Suprapubic skin (tissue), 4 donors: ENCODE results near the gene ANO2. TPM values are rescaled to one million over a fixed set of nuclear protein-coding genes. Genes with fewer than 3 reads are reported as not detected.
A peak's percentile ranks its signal among the peaks of the same experiment; 100 is the strongest.

Experiments
- DNase-seq, 2 donors: peaks; one replicate each; pipeline ENCODE4 v3.0.0-alpha.2; 2019; ENCODE audit warnings: low spot score in 2 of 2
- H3K27ac ChIP-seq: fragments of 200-600 bp; sonication (generic); one replicate; pipeline ENCODE4 v1.5.1; 2019
- H3K27me3 ChIP-seq: fragments of 200-600 bp; sonication (generic); one replicate; pipeline ENCODE4 v1.5.1; 2019
- H3K36me3 ChIP-seq: fragments of 200-600 bp; sonication (generic); one replicate; pipeline ENCODE4 v1.5.1; 2019
- H3K4me1 ChIP-seq: fragments of 200-600 bp; sonication (generic); one replicate; pipeline ENCODE4 v1.5.1; 2019
- H3K4me3 ChIP-seq: fragments of 200-600 bp; sonication (generic); one replicate; pipeline ENCODE4 v1.5.1; 2019; ENCODE audit warnings: mild to moderate bottlenecking
- H3K9me3 ChIP-seq: fragments of 200-600 bp; sonication (generic); one replicate; pipeline ENCODE4 v1.5.1; 2019
- CTCF ChIP-seq, 2 donors: fragments of 200-600 bp in 1 of 2; fragments of 450-650 bp in 1 of 2; sonication (generic) in 1 of 2; IDR thresholded peaks; one replicate each; pipeline ENCODE4 v1.5.1; 2016 to 2019; ENCODE audit warnings: antibody characterized with exemption in 2 of 2, mild to moderate bottlenecking in 1 of 2, moderate library complexity in 1 of 2
- EP300 ChIP-seq: sonication (generic); formaldehyde crosslinking; IDR thresholded peaks from one replicate; pipeline ENCODE4 v1.6.1; 2017; ENCODE audit warnings: antibody characterized with exemption
- POLR2A ChIP-seq, 2 donors: fragments of 450-650 bp; IDR thresholded peaks; one replicate each; pipeline ENCODE4 v1.6.1; 2017; ENCODE audit warnings: antibody characterized with exemption in 2 of 2, mild to moderate bottlenecking in 2 of 2, moderate library complexity in 2 of 2
- POLR2AphosphoS5 ChIP-seq, 3 donors: sonication (generic); formaldehyde crosslinking; IDR thresholded peaks; one replicate each; pipeline ENCODE4 v1.6.1; 2017; ENCODE audit warnings: antibody characterized with exemption in 3 of 3
- WGBS: methylation state at CpG from one replicate; pipeline ENCODE4 v1.1.5; 2018; 5-methylcytosine and 5-hydroxymethylcytosine counted together
- total RNA-seq, 4 donors: library from RNA; depleted of rRNA; stranded (reverse); fragments of >200 nt; gene quantifications; one replicate each; pipeline ENCODE4 v1.1.0, GENCODE V29; 2016

The ANO2 gene
- total RNA-seq, 4 donors from 2014 or later, result 1.1 to 9.7 (median 2.0) TPM

- no peak overlapping the region for H3K4me3 ChIP-seq
- TF ChIP-seq CTCF (IDR thresholded peaks at IDR 0.05), result no peak
- no peak for TF ChIP-seq POLR2AphosphoS5 (IDR thresholded peaks at IDR 0.05)
- no peak for TF ChIP-seq EP300
- no peak for TF ChIP-seq POLR2A (IDR thresholded peaks at IDR 0.05)
- no peaks in the 10 kb centered on the region for H3K36me3 ChIP-seq
- no peak overlapping the region for H3K27ac ChIP-seq
- H3K27me3 ChIP-seq, result peaks cover 16% of the 10 kb centered on the region
- no peaks in the 10 kb centered on the region for H3K4me1 ChIP-seq
- no peak for DNase-seq
- H3K9me3 ChIP-seq, result no peaks in the 10 kb centered on the region
- 90% methylated on average over 24 of the region's 24 CpGs for WGBS
Observed at GRCh38 chr12:5523396-5524115, 421.5 kb downstream of the ANO2 start.

GRCh38 chr12:5522432-5523335, 422.4 kb downstream of the ANO2 start:
- H3K4me1 ChIP-seq, result no peaks in the 10 kb centered on the region
- no peak overlapping the region for H3K27ac ChIP-seq
- no peak for DNase-seq
- 86% methylated on average over 10 of the region's 11 CpGs for WGBS
- TF ChIP-seq POLR2AphosphoS5 (IDR thresholded peaks at IDR 0.05) (no peak), POLR2A (IDR thresholded peaks at IDR 0.05) (no peak), CTCF (IDR thresholded peaks at IDR 0.05) (no peak)
- H3K36me3 ChIP-seq, result no peaks in the 10 kb centered on the region
- no peak overlapping the region for H3K4me3 ChIP-seq
- peaks cover 11% of the 10 kb centered on the region for H3K27me3 ChIP-seq
- no peaks in the 10 kb centered on the region for H3K9me3 ChIP-seq

GRCh38 chr12:5521456-5522325, 423.4 kb downstream of the ANO2 start:
- peaks cover 11% of the 10 kb centered on the region for H3K27me3 ChIP-seq
- 91% methylated on average over 20 of the region's 20 CpGs for WGBS
- TF ChIP-seq POLR2A (IDR thresholded peaks at IDR 0.05) (no peak), EP300 (no peak), POLR2AphosphoS5 (IDR thresholded peaks at IDR 0.05) (no peak), CTCF (IDR thresholded peaks at IDR 0.05) (no peak)
- no peaks in the 10 kb centered on the region for H3K9me3 ChIP-seq
- no peaks in the 10 kb centered on the region for H3K36me3 ChIP-seq
- H3K4me1 ChIP-seq, result no peaks in the 10 kb centered on the region
- peak in 1 of 2 donors; percentile 49 for DNase-seq
- no peak overlapping the region for H3K4me3 ChIP-seq
- H3K27ac ChIP-seq, result no peak overlapping the region

DNA sequence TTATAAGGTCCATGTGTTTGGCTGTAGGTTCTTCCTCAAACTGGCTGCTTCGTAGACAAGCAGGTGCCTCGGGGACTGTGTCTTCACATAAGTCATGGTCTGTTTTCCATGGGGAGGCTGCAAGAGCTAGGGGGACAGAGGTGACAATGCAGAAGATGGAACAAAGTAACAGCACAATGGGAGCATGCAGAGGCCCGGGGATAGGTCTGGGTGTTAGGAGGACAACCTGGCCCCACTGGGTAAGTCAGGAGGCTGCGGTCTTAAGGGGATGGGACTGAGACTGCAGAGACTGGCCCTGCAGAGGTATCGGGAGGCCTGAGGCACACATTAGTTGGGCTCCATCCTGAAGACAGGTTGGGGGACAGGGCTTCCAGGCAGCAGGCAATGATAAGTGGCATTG, 424.2 kb downstream of the ANO2 start:
- Histone ChIP-seq H3K27me3 (peaks cover 11% of the 10 kb centered on the region), H3K9me3 (no peaks in the 10 kb centered on the region), H3K4me3 (no peak overlapping the region), H3K27ac (no peak overlapping the region), H3K4me1 (no peaks in the 10 kb centered on the region), H3K36me3 (no peaks in the 10 kb centered on the region)
- WGBS, result 94% methylated on average over 5 of the region's 5 CpGs
- no peak for DNase-seq
- TF ChIP-seq CTCF (IDR thresholded peaks at IDR 0.05) (no peak), POLR2A (IDR thresholded peaks at IDR 0.05) (no peak), POLR2AphosphoS5 (IDR thresholded peaks at IDR 0.05) (no peak), EP300 (no peak)
